DMS53 treated with DMSO at 0.1 percent for 48 hours (cell line): ENCODE measurements around the gene ACOD1.
"Not testable (repeated sequence)": the region's sequence is repeated elsewhere in the genome, so short reads cannot be mapped to it uniquely, and the experiment has no call there.

Experiments
- DNase-seq: peaks from one replicate; lab custom pipeline; 2025; ENCODE audit not compliant: unreplicated experiment; lab: John Stamatoyannopoulos, UW

ACOD1 gene

DNA sequence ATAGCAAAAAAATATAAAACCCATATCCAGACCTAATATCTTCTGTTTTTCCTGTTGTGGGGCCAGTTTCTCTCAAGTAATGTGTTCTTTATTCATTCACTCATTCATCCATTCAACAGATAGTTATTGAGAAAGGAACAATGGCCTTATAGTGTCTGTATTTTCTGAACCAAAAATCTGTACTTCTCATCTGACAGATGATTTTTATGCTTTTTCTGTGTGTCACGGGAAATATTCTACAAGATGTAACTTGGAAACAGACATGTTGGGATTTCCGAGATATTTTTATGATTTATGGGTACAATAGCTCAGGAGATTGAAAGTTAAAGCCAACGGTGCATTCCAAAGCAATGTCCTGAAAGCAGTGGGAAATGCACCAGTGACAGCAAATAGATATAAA is 5.7 kb downstream of the ACOD1 start:
- no peak for DNase-seq

DNA sequence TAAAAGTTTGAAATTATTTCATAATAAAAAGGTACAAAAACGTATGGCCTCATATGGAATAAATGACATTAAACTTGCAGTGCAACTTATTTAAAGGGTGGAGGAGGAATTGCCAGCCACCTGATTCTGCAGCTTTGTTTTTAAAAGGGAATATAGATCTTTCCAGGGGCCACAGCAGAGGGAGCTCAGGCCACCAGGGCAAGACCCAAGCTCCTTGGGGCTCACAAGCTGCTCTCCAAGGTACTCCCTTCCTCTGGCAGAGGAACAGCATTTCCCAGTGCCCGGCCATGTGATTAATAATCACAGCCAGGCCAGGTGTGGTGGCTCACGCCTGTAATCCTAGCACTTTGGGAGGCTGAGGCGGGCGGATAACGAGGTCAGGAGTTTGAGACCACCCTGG is 6.2 kb downstream of the ACOD1 start:
- DNase-seq: no peak

DNA sequence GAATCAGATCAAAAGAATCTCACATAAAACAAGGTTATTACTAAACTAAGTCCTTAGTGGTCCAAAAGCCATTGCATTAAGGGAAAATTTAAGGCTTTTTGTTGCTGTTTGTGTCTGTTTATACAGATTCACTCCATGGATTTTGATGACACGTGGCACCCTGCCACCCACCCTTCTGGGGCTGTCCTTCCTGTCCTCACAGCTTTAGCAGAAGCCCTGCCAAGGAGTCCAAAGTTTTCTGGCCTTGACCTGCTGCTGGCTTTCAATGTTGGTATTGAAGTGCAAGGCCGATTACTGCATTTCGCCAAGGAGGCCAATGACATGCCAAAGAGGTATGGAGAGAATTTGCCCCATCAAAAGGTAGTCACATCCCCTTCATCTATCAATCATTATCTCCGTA is 6.9 kb downstream of the ACOD1 start:
- DNase-seq: no peak

DNA sequence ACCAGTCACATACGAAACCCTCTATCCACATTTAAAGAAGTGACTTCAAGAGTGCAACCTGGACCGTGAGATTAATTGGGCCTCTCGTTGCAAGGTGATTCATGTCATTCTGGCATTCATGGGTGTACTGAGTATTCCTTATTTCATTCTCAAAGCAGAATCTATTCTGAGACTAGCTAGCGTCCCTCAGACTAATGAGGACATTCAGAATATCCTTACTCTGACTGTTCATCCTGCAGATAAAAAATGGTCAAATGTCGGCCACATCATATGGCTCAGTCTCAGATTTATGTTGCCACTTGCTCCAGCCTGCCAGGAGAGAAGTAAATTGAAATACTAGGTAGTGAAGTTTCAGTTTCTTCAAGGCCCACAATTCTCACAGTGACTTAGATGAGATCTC is 7.3 kb downstream of the ACOD1 start:
- DNase-seq: no peak

DNA sequence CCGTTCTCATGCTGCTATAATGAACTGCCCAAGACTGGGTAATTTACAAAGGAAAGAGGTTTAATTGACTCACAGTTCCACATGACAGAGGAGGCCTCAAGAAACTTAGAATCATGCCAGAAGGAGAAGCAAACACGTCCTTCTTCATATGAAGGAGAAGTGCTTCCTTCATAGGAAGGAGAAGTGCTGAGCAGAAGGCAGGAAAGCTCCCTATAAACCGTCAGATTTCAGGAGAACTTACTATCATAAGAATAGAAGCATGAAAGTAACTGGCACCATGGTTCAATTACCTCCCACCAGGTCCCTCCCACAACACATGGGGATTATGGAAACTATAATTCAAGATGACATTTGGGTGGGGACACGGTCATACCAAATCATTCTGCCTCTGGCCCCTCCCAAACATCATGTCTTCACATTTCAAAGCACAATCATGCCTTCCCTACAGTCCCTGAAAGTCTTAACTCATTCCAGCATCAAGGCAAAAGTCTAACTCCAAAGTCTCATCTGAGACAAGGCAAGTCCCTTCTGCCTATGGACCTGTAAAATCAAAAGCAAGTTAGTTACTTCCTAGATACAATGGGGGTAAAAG is 10.6 kb downstream of the ACOD1 start:
- no peak for DNase-seq

DNA sequence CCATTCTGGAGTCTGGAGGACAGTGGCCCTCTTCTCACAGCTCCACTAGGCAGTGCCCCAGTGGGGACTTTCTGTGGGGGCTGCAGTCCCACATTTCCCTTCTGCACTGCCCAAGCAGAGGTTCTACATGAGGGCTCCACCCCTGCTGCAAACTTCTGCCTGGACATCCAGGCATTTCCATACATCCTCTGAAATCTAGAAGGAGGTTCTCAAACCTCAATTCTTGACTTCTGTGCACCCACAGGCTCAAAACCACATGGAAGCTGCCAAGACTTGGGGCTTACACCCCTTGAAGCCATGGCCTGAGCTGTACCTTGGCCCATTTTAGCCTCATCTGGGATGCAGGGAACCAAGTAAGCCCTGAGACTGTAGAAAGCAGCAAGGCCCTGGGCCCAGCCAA is 11.4 kb downstream of the ACOD1 start:
- DNase-seq: not testable (repeated sequence)

DNA sequence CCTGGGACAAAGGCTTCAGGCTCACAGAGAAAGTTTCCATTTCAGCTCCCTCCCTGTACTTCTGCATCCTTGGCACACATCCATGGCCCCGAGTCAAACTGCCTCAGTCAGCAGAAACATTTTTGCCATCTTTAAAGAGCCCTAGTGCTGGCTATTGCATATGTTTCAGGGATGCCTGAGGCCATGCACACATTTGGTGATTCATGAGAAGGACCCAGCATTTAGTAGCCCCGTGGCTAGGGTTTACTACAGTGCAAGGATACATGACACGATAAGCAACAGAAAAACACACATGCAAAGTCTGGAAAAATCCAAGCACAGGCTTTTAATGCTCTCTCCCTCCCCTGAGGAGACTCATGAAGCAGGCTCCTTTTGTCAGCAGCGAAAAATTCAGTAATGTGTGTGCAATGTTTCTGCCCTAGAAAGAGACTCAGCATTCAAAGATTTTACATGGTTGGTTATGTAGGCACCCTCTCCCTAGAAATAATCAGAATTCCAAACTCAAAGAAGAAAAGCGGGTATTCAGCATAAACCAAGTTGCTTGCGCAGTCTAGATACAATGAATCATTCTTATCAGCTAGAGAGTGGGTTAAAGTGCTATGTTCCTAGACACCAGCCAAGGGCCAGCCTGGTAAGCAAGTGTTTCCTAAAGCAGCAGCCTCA is 17.6 kb downstream of the ACOD1 start:
- no peak for DNase-seq

DNA sequence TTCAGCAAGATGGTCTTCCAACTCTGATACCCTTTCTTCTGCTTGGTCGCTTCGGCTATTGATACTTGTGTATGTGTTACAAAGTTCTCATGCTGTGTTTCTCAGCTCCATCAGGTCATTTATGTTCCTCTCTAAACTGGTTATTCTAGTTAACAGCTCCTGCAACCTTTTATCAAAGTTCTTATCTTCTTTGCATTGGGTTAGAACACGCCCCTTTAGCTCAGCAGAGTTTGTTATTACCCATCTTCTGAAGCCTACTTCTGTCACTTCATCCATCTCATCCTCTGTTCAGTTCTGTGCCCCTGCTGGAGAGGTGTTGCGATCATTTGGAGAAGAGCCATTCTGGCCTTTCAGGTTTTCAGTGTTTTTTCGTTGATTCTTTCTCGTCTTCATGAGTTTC is 18.7 kb downstream of the ACOD1 start:
- DNase-seq: no peak

DNA sequence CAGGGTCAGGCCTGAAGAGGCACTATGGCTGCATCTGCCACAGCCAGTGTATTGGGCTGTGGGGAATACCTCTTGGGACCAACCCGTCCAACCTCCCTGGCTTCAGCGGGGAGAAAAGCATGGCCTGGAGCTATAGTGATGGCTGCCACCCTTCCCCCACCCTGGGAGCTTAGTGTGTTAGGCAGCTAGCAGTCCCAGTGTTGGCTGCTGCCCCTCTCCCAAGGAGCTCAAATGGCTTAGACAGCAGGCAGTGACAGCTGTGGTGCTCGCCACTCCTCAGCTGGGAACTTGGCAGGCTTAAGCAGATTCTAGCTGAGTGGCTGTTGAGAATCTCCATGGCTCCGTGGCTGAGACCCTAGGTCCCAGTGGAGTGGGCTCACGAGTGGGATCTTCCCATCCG is 19.7 kb downstream of the ACOD1 start:
- DNase-seq: no peak

DNA sequence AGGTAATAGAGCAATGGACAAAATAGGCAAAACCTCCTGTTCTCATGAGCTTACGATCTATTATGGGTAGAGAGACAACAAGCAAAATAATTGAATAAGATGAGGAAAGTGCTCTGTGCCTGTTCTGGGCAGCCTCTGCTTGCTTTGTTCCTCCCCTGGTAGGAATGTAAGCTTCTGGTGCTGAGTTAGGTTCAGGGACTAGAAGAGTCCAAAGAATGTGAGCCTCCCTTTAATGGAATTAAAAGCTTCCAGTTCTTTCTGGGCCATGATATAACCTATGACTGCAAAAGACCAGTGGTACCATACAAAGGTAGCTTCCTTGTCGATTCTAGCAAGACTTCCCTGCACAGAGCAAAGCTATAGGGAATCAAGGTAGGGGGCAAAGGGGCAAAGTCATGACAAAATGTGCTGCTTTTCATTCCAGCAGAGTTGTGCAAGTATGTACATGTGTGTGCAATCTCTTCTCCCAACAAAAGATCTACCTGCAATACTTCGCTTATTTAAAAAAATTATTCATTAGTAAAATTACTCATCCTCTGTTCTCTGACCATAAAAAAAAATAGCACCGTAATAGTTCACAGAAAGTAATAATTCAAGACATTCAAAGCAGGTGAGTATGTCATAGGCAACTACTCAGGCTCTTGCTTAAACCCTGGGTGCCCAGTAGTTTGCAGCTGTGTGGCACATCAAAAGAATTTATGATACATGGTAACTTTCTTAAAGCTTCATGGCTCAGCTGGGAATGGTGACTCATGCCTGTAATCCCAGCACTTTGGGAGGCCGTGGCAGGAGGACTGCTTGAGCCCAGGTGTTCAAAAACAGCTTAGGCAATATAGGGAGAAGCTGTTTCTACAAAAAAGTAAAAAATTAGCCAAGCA is 21.4 kb downstream of the ACOD1 start:
- DNase-seq: no peak

DNA sequence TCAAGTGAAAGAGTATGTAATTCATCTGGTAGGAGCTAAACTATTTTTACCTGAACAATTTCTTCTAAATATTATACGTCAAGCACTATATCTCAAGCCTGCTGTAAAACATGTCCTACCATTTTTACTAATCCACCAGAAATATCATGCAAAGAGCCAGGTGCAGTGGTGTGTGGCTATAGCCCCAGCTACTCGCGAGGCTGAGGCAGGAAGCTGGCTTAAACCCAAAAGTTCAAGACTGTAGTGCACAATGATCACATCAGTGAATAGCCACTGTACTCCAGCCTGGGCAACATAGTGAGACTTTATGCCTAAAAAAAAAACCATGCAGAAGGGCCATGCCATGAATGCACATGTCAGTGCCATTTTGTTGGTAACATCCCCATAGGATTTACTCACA is 22.9 kb downstream of the ACOD1 start:
- no peak for DNase-seq

DNA sequence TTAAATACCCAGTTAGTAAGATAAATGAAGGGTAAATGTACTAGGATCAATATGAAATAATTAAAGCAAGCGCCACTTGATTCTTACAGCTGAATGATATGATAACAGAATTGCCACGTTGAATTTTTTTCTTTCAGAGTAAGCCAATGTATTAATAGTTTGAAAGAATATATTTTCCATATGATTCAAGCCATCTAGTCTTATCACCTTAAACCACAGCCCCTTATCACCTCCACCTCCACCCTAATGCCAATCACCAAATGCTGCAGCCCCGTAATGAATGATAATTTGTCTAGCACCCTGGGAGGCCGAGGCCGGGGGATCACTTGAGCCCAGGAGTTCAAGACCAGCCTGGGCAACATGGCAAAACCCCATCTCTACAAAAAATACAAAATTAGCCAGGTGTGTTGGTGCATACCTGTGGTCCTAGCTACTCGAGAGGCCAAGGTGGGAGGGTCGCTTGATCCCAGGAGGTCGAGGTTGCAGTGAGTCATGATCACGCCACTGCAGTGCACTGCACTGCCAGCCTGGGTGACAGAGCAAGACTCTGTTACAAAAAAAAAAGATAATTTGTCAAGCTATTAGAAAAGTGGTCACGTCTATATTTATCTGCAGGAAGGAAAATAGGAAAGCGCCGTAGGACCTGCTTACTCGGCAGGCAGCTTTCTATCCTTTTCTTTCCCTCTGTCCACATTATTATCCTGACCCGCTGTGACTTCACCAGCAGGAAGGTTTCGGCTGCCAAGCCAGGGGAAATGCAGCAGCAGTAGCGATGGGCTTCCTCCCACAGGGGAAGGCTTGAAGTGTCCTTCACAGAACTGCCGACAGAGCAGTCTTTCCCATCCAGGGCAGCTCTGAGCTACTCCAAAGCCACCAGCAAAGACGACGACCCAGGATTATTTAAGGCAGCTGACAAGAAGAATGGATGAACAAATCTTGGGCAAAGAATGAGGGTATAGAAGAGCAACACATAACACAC is 23.8 kb downstream of the ACOD1 start:
- no peak for DNase-seq

DNA sequence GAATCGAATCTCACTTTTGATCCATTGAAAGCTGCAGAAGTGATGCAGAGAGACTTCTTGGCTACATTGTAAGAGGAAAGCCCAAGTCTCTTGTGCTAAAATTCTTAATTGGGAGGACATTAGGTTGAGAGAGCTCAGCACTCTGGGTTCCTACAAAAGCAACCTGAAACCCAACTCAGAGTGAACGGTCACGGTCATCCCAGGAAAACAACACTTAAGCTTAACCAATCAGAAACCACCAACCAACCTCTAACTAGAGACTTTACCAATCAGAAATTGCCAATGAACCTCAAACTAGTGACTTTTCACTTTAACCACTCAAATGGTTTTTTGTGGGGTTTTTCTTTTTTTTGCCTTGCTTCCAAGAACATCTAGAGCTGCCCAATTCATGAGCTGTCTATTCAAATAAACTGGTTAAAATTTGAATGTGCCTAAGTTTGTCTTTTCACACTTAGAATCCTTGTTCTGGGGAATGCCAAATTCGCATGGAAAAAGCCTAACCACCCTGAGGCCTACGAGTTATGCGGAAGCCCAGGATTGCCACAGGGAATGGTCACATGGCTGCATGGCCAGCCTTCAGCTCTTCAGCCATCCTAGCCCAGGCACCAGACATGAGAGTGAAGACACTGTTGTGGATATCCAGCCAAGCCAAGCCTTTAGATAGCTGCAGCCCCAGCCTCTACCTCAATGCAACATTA is 25.8 kb downstream of the ACOD1 start:
- DNase-seq: no peak

DNA sequence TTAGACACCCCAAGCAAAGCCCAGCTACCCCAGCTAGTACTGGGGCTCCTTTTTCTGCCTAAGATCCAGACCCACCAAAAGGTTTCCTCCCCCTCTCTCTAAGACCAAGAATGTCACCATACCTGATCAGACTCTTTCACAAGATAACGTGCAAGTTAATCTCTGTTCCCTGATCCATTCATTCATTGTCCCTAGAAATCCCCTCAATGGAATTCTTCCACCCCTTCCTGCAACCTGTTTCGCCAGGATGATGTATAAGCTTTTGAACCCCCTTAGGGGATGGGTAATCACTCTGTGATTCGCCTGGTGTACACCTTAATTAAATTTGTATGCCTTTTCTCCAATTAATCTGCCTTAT is 26.3 kb downstream of the ACOD1 start:
- no peak for DNase-seq

DNA sequence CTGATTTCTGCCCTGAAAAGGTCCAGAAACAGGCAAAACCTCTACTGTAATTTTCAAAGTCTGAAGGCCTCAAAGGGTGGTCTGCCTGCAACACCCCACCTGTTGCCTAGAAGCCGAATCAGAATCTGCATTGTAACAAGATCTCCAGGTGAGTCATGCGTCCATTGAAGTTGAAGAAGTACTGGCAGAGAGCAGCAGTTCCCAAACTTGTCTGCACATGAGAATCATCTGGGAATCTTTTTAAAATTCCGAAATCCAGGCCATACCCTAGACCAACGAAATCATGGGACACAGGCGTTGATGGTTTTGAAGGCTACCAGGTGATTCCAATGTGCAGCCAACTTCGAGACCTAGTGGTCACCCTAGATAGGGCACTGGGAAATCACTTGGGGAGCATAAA is 27.6 kb downstream of the ACOD1 start:
- DNase-seq: no peak

DNA sequence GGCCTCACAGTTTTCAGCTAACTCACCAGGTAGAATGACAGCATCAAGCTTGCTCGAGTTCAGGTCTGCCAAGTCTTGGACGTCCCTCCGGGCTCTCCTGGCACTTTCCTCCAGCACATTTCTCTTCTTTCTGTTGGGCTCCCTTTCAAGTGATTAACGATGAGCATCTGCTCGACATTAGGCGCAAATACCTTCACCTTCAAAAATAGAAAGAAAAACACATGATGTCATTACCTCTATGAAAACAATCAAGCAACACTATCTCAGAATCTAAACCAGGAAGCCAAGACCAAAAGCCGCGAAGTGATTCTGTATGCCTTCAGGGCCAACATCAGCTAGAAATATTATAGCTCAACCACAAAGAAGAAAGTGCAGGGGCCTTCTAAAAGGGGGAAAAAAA is 28.2 kb downstream of the ACOD1 start:
- DNase-seq: no peak

DNA sequence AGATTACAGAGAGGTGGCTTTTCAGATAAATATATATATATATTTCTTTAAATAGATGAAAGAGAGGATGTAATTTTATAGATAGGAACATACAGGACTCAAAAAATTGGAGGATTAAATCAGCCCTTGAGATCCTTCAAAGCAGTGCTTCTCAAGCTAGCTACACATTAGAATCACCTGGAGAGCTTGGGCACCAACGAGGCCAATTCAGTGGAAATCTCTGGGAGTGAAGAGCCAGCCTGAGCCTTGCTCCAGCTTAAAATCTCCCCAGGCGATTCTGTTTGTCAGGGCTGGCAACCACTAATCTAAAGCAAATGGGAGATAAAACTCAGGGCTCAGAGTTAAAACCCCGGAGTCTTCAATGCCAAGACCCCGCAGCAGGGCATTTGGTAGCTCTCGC is 28.6 kb downstream of the ACOD1 start:
- no peak for DNase-seq

DNA sequence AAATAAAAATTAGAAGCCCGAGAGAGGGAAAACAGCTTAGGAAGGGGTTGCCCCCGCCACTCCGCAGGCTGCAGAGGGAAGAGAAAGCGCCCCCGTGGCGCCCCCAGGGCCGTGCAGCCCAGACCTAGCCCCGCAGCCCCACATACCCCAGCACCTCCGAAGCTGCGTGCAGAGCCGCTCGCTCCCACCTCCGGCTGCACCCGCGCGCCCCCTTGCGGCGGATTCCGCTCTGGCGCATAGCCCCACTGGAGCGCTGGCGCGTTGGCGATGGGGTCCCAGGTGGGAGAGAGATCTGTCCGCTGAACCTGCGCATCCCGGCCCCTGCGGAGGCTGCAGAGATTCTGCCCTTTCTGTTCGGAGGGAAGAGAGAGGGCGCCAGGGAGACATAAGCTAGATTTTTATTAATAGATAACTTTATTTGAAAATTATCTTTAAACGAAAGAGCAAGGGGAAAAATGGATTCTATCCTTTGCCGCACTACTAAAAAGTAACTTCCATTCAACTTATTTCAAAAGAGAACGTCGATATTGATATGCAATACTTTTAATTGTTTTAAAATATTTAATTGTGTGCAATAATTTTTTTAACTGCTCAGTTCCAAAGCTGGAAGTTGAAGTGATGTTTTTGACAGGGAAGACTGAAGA is 31.9 kb downstream of the ACOD1 start:
- no peak for DNase-seq

DNA sequence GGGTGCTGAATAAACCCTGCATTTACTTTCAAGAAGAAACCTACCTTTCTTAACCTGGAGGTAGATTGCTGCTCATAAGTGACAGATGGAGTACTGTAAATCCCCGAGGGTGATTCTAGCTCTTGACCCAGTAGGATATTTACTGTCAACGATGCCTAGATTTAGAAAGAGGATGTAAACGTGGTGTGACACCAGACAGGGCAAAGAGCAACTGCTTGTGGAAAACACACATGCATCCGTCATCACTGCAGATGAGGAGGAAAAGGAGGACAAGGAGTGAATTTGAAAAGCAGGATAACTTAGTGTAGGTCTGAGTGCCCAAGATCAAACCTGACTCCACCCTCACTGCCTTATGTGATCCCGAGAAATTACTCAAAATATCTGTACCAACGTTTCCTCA is 33.8 kb downstream of the ACOD1 start:
- DNase-seq: no peak

DNA sequence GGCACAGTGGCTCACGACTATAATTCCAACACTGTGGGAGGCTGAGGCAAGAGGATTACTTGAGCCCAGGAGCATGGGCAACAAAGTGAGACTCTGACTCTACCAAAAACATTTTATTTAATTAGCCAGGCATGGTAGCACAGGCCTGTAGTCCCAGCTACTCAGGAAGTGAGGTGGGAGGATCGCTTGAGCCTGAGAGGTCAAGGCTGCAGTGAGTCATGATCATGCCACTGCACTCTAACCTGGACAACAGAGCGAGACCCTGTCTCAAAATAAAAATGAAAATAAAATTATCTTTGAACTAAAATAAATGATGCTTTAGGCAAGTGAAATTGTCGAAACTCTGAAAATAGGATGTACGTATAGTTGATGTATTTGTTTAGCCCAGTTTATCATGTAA is 35.4 kb downstream of the ACOD1 start:
- no peak for DNase-seq
